ENCODE measurements around the gene KCNB1.
"Not testable (repeated sequence)": the region's sequence is repeated elsewhere in the genome, so short reads cannot be mapped to it uniquely, and the experiment has no call there.

KCNB1 gene

DNA sequence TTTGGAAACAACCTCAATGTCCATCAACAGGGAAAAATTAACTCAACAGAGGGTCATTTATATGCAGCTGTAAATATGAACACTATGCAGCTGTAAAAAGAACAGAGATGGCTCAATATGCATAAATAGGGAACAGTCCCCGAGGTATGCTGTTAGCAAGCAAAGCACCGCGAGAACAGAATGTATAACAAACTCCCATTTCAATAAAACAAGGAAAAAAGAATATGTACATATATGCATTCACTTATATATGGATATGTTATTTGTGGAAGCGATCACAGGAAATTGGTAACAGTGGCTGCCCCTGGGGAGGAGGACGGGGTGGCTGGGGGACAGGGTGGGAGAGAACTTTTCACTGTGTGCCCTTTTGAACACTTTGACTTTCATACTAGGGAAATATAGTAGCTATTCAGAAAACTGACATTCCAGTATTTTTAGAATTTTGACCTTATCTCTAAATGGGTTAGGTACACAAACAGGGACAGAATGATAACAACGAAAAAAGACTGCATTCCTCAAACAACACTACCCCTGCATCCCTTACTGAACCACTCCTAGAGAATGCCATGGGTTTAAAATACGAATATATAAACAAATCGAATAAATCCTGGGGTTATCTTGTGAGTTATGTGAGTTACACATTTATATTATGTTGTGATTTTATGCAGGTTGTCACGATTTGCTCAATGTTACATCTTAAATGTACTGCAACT is 64.5 kb downstream of the KCNB1 start:
- Histone ChIP-seq H3K4me3 (ENCODE audit: low read length) (no peak overlapping the region), H3K4me1 (ENCODE audit: insufficient read depth, low read length) (no peaks in the 10 kb centered on the region)
- WGBS = 89% methylated on average over 7 of the region's 9 CpGs

DNA sequence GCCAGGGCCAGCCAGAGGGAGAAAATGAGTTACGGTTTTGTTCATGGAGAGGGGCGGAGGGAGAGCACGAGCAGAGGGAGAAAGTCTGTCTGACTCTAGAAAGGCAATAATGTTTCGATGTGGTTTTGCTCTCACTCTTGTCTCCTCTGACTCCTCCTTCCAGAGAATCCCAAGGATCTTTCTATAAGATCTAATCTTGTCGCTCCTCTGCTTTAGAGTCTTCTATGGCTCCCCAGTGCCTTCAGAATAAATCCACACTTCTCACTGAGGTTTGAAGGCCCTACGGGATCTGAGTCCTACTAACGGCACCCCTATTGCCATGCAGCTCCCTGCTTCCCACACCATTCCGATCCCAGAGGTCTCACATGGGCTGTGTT is 66.8 kb downstream of the KCNB1 start:
- Histone ChIP-seq H3K9me3 (ENCODE audit: insufficient read depth, low read depth, low read length) (no peaks in the 10 kb centered on the region), H3K4me3 (ENCODE audit: low read length) (no peak overlapping the region), H3K27ac (ENCODE audit: low read depth, low read length) (no peak overlapping the region), H3K4me1 (ENCODE audit: insufficient read depth, low read length) (no peaks in the 10 kb centered on the region), H3K9ac (ENCODE audit: low read depth, low read length) (no peak overlapping the region), H3K36me3 (ENCODE audit: insufficient read depth, low read length) (no peaks in the 10 kb centered on the region), H3K27me3 (ENCODE audit: insufficient read depth, low read length) (no peaks in the 10 kb centered on the region)
- WGBS = 95% methylated on average over 8 of the region's 8 CpGs

More for the DNA sequence above, 64.5 kb downstream of the KCNB1 start:
- Histone ChIP-seq H3K9me3 (ENCODE audit: insufficient read depth, low read depth, low read length) (no peaks in the 10 kb centered on the region), H3K9ac (ENCODE audit: low read depth, low read length) (no peak overlapping the region), H3K36me3 (ENCODE audit: insufficient read depth, low read length) (no peaks in the 10 kb centered on the region), H3K27ac (ENCODE audit: low read depth, low read length) (no peak overlapping the region), H3K27me3 (ENCODE audit: insufficient read depth, low read length) (no peaks in the 10 kb centered on the region)

DNA sequence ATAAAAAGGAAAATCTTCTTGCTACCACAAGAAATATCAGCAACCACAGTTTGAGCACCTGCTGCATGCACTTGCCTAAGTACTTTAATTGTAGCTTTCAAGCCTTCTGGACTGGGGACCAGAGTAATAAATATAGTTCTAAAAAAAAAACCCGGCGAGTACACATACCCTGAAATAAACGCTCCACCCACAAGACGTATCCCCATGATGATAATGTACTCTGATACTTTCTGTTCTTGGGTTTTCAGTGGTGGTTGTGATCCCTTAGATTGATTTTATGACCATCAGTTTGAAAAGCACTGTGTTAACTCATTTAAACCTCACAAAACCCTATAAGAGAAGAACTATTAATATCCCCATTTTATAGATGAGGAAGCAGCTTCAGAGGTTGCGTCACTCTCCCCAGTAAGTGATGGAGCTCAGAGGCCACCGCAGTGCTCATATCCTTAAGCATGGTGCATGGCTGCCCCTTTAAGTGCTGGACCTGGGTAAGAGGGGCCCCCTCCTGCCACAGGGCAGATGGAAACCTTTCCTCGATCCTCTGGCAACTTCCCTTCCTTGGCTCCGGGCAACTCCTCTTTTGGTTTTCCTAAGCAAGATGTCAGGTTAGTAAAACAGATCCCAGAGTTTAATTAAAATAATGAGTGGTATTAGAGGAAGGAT is 67.3 kb downstream of the KCNB1 start:
- WGBS = 93% methylated on average over 7 of the region's 8 CpGs
- no peaks in the 10 kb centered on the region for H3K27me3 ChIP-seq (ENCODE audit: insufficient read depth, low read length)
- H3K9me3 ChIP-seq (ENCODE audit: insufficient read depth, low read depth, low read length) = no peaks in the 10 kb centered on the region
- H3K4me1 ChIP-seq (ENCODE audit: insufficient read depth, low read length) = no peaks in the 10 kb centered on the region
- no peak overlapping the region for H3K4me3 ChIP-seq (ENCODE audit: low read length)
- H3K36me3 ChIP-seq (ENCODE audit: insufficient read depth, low read length) = no peaks in the 10 kb centered on the region
- no peak overlapping the region for H3K27ac ChIP-seq (ENCODE audit: low read depth, low read length)
- no peak overlapping the region for H3K9ac ChIP-seq (ENCODE audit: low read depth, low read length)

DNA sequence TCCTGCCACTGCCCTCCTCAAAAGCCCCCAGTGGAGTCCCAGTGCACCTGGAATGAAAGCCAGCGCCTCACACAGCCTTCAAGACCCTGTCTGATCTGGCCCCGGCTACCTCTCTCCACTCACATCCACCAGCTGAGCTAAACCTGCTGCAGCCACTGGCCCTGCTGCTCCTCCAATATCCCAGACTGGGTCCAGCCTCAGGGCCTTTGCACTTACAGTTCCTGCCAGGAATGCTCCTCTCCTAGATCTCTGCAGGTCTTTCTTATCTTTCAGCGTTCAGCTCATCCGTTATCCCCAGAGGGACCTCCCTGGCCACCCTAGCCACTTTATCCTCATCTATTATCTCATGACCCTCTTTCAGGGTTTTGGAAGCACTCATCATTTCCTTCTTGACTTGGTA is 68.8 kb downstream of the KCNB1 start:
- Histone ChIP-seq H3K27me3 (ENCODE audit: insufficient read depth, low read length) (no peaks in the 10 kb centered on the region), H3K36me3 (ENCODE audit: insufficient read depth, low read length) (no peaks in the 10 kb centered on the region), H3K9ac (ENCODE audit: low read depth, low read length) (no peak overlapping the region), H3K4me1 (ENCODE audit: insufficient read depth, low read length) (no peaks in the 10 kb centered on the region), H3K9me3 (ENCODE audit: insufficient read depth, low read depth, low read length) (no peaks in the 10 kb centered on the region), H3K4me3 (ENCODE audit: low read length) (no peak overlapping the region), H3K27ac (ENCODE audit: low read depth, low read length) (no peak overlapping the region)
- 91% methylated on average over 4 of the region's 4 CpGs for WGBS

DNA sequence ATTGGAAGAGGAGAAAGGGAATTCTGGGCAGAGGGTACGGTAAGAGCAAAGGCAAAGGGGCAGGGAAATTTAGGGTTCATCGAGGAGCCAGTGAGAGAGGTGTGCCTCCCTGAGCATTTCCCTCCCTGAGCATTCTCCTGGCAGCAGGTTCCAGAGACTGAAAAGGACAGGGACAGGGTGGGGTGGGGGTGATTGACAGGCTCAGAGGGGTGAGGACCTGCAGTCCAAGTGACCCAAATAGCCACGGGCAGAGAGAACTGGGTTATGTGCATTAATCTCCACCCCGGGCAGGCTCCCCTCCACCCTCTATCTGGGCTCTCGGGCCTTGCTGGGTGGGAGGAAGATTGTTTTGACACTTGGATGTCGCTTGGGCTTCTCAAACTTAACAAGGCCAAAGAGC is 69.5 kb downstream of the KCNB1 start:
- no peaks in the 10 kb centered on the region for H3K36me3 ChIP-seq (ENCODE audit: insufficient read depth, low read length)
- no peak overlapping the region for H3K27ac ChIP-seq (ENCODE audit: low read depth, low read length)
- no peaks in the 10 kb centered on the region for H3K27me3 ChIP-seq (ENCODE audit: insufficient read depth, low read length)
- no peak overlapping the region for H3K4me3 ChIP-seq (ENCODE audit: low read length)
- no peak overlapping the region for H3K9ac ChIP-seq (ENCODE audit: low read depth, low read length)
- WGBS = 83% methylated on average over 4 of the region's 6 CpGs
- H3K9me3 ChIP-seq (ENCODE audit: insufficient read depth, low read depth, low read length) = no peaks in the 10 kb centered on the region
- no peaks in the 10 kb centered on the region for H3K4me1 ChIP-seq (ENCODE audit: insufficient read depth, low read length)

- no peaks in the 10 kb centered on the region for H3K36me3 ChIP-seq (ENCODE audit: insufficient read depth, low read length)
- H3K27me3 ChIP-seq (ENCODE audit: insufficient read depth, low read length) = no peaks in the 10 kb centered on the region
- no peak overlapping the region for H3K4me3 ChIP-seq (ENCODE audit: low read length)
- no peak overlapping the region for H3K9ac ChIP-seq (ENCODE audit: low read depth, low read length)
- no peaks in the 10 kb centered on the region for H3K4me1 ChIP-seq (ENCODE audit: insufficient read depth, low read length)
- 96% methylated on average over 4 of the region's 4 CpGs for WGBS
- no peaks in the 10 kb centered on the region for H3K9me3 ChIP-seq (ENCODE audit: insufficient read depth, low read depth, low read length)
- no peak overlapping the region for H3K27ac ChIP-seq (ENCODE audit: low read depth, low read length)
Observed at GRCh38 chr20:49412254-49412653, 70.2 kb downstream of the KCNB1 start.

GRCh38 chr20:49411221-49411925 is 71.1 kb downstream of the KCNB1 start:
- Histone ChIP-seq H3K27me3 (ENCODE audit: insufficient read depth, low read length) (no peaks in the 10 kb centered on the region), H3K36me3 (ENCODE audit: insufficient read depth, low read length) (no peaks in the 10 kb centered on the region), H3K4me1 (ENCODE audit: insufficient read depth, low read length) (no peaks in the 10 kb centered on the region), H3K9me3 (ENCODE audit: insufficient read depth, low read depth, low read length) (no peaks in the 10 kb centered on the region), H3K27ac (ENCODE audit: low read depth, low read length) (no peak overlapping the region), H3K9ac (ENCODE audit: low read depth, low read length) (no peak overlapping the region), H3K4me3 (ENCODE audit: low read length) (no peak overlapping the region)
- 94% methylated on average over 7 of the region's 10 CpGs for WGBS

- H3K4me1 ChIP-seq (ENCODE audit: insufficient read depth, low read length); H3K27me3 ChIP-seq (ENCODE audit: insufficient read depth, low read length); H3K36me3 ChIP-seq (ENCODE audit: insufficient read depth, low read length); H3K9me3 ChIP-seq (ENCODE audit: insufficient read depth, low read depth, low read length); H3K9ac ChIP-seq (ENCODE audit: low read depth, low read length); H3K4me3 ChIP-seq (ENCODE audit: low read length); H3K27ac ChIP-seq (ENCODE audit: low read depth, low read length): not testable (repeated sequence)
- WGBS = 92% methylated on average over 5 of the region's 5 CpGs
Observed at GRCh38 chr20:49409975-49410621, 72.4 kb downstream of the KCNB1 start.

- Histone ChIP-seq H3K27ac (ENCODE audit: low read depth, low read length) (no peak overlapping the region), H3K9ac (ENCODE audit: low read depth, low read length) (no peak overlapping the region), H3K4me1 (ENCODE audit: insufficient read depth, low read length) (peaks cover 7% of the 10 kb centered on the region; the same call in 1 of the 2 replicates), H3K9me3 (ENCODE audit: insufficient read depth, low read depth, low read length) (no peaks in the 10 kb centered on the region), H3K36me3 (ENCODE audit: insufficient read depth, low read length) (no peaks in the 10 kb centered on the region), H3K27me3 (ENCODE audit: insufficient read depth, low read length) (no peaks in the 10 kb centered on the region), H3K4me3 (ENCODE audit: low read length) (no peak overlapping the region)
- 92% methylated on average over 13 of the region's 13 CpGs for WGBS
Observed at GRCh38 chr20:49409302-49409974, 73.0 kb downstream of the KCNB1 start.

DNA sequence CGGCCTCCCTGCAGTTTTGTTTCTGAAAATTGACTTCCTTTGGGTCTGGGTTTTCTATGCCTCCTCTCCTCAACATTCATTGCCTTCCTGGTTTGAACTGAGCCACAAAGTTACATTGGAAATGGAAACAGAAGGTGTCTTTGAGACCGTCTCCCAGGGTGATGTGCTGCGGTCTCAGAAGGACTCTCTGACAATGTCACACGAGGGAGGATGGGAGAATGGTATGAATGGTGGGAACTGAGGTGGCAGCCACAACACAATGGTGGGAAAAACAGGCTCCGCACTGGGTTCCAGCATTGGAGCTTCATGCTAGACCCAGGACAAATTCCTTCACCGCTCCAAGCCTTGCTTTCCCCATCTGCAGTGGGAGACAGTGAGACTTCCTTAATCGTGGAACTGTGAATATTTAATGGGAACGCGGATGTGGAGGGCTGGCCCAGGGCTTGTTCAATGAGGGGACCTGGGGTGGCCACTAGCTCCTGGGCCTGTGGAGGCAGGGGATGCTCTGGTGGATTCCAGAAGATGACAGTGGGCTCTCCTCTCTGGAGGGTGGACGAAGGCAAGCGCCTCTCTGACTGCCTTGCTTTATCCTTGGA is 73.9 kb downstream of the KCNB1 start:
- Histone ChIP-seq H3K4me1 (ENCODE audit: insufficient read depth, low read length) (peaks cover 7% of the 10 kb centered on the region; the same call in 1 of the 2 replicates), H3K4me3 (ENCODE audit: low read length) (no peak overlapping the region), H3K27me3 (ENCODE audit: insufficient read depth, low read length) (no peaks in the 10 kb centered on the region), H3K27ac (ENCODE audit: low read depth, low read length) (no peak overlapping the region), H3K36me3 (ENCODE audit: insufficient read depth, low read length) (no peaks in the 10 kb centered on the region), H3K9me3 (ENCODE audit: insufficient read depth, low read depth, low read length) (no peaks in the 10 kb centered on the region), H3K9ac (ENCODE audit: low read depth, low read length) (no peak overlapping the region)
- 91% methylated on average over 11 of the region's 11 CpGs for WGBS
